GM19023 (cell line): ENCODE data around the gene APOB.
"Not testable (repeated sequence)": the region's sequence is repeated elsewhere in the genome, so short reads cannot be mapped to it uniquely, and the experiment has no call there.

ENCODE experiments used
- ATAC-seq: cut with Tn5 transposase; IDR thresholded peaks from one replicate; pipeline ENCODE4 v1.9.1; 2021; ENCODE audit warnings: mild to moderate bottlenecking, moderate library complexity; ENCODE audit not compliant: unreplicated experiment

Gene APOB

DNA sequence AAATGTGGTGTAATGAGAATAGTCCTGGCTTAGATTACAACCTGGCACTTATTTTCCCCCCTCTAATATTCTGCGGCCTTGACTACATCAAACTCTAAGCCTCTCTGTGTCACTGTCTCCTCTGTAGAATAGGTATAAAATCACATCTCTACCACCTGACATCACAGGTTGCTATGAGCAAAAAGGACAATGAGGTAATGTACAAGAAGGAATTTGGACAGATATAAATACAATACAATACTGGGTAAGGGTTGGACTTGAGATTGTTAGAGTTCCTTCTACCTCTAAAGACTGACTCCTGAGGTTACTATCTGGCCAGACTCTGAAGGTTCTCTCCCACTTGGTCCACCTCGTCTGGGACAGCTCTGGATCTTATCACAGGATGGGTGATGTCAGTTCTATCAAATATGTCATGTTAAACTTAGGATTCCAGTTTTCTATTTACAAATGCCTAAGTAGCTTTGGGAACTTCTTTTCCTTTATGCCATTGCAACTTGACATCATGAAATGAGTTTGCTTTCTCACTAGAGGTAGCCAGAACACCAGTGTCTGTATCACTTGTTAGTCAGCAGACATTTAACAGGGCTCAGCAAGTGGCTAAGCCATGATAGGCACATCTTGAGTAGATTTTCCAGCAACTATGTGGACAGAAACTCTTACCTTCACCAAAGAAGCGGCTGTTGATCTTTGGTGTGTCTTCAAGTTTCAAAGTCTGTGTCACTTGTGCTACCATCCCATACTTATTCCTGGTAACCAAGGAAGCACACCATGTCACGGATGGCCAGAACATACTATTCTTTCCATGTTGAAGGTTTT lies 9.5 kb downstream of the APOB start:
- ATAC-seq: no peak

DNA sequence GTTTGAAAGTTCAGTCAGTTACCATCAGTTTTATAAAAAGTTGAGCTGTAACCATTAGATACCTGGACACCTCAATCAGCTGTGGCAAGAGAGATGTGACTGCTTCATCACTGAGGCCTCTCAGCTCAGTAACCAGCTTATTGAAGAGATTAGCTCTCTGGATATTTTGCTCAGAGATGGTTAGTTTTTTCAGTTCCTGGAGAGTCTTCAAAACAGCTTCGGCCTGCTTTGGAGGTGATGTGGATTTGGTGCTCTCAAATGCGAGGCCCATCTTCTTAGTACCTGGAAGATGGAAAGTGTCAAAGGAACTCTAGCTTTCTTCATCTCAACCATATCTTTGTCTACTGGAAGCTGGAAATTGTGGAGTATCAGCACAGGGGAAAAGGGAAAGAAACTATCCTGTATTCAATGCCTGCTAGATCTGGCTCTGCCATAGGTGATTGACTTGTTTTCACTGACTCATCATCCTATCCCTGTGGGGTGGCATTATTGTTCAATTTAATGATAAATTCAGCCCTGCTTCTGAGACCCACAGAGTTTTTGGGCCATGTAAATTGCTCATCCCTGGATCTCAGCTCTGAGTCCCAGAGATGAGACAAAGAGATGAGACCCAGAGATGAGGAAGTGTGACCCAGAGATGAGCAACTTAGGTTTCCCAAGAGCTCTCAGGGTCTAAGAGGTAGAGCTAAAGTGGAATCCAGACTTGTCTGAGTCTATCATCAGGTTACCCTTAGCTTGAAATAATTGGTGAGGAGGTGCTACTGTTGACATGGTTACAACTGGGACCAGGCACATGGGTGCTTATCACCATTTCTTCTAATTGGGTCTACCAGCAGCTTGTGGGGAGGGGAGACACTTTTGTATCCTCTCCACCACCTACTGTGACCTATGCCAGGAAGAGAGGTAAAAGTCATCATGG lies 10.4 kb downstream of the APOB start:
- no peak for ATAC-seq

DNA sequence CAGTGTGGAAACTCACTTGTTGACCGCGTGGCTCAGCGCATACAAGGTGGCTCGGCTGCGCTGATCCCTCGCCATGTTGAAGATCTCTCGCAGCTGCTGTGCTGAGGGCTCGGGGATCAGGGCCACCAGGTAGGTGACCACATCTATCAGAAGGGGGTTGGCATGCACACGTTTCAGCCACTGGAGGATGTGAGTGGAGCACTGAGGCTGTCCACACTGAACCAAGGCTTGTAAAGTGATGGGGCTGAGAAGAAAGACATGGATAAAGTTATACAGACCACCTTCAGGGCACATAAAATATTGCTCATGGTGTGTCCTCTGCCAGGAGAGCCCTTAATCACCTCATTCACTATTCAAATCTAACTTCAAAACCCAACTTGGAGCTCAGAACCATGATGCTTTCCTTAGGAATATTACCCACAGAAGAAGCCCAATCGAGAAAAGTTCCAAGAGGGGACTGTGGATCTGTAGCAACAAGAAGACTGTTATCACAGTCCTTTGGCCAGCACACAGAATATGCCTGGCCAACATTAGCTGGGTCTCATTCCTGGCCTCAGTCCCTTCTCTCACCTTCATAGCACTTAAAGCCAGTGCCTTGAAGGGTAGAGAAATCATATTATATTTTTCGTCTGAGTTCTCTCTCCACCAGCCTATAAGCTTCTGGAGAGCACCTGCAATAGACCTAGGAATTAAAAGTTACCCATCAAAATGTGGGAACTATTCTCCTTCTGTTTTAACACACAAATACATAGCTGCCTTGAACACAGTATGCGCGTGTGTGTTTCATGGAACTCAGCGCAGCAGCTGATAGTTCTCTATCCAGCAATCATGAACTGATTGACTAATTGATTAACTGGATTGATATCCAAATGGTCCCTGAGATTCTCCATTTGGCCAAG lies 11.3 kb downstream of the APOB start:
- no peak for ATAC-seq

DNA sequence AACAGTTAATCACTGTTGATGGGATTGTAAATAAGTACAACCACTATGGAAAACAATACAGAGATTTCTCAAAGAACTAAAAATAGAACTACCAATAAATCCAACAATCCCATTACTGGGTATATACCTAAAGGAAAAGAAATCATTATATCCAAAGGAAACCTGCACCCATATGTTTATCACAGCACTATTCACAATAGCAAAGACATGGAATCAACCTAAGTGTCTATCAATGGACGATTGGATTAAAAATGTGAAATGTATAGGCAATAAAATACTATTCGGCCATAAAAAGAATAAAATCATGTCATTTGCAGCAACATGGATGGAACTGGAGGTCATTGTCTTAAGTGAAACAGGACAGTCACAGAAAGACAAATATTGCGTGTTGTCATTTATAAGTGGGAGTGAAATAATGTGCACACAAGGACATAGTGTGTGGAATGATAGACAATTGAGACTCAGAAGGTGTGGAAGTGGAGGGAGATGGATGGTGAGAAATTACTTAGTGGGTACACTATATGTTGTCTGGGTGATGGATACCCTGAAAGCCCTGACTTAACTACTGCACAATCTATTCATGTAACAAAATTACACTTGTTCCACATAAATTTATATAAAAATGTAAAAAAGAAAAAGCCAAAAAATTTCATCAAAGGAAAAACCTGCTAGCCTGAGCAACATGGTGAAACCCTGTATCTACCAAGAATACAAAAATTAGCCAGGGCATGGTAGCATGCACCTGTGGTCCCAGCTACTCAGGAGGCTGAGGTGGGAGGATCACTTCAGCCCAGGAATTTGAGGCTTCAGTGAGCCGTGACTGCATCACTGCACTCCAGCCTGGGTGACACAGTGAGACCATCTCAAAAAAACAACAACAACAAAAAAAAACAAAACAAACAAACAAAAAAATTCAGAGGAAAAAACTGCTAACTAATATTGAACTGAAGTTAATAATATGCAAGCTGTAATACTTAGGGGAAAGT lies 12.6 kb downstream of the APOB start:
- ATAC-seq: no peak

DNA sequence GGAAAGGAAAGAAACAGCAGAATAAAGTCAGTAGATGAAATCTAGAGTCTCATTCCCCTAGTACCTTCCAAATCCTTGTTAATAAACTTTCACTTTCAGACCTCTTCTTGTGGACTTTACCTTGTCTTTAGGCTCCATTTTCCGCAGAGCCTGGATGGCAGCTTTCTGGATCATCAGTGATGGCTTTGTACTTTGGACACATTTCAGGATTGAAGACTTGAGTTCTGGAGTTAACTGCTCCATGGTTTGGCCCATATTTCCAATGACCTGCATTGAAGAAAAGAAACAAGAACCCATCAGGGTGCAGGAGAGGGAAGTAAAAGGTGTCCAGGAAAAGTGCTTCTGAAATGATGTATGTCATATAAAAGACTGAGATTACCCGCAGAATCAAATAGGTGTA lies 14.4 kb downstream of the APOB start:
- no peak for ATAC-seq

DNA sequence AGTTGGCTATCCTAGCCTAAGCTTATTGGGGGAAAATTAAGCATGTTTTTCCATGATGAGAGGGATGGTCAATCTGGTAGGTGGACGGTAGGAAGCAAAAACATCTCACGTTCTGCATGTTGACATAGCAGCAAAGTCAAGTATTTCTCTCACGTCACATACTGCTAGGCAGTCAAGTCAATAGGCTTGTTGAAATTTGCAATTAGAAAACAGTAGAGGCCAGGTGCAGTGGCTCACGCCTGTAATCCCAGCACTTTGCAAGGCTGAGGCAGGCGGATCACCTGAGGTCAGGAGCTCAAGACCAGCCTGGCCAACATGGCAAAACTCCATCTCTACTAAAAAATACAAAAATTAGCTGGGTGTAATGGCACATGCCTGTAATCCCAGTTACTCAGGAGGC lies 14.9 kb downstream of the APOB start:
- not testable (repeated sequence) for ATAC-seq

DNA sequence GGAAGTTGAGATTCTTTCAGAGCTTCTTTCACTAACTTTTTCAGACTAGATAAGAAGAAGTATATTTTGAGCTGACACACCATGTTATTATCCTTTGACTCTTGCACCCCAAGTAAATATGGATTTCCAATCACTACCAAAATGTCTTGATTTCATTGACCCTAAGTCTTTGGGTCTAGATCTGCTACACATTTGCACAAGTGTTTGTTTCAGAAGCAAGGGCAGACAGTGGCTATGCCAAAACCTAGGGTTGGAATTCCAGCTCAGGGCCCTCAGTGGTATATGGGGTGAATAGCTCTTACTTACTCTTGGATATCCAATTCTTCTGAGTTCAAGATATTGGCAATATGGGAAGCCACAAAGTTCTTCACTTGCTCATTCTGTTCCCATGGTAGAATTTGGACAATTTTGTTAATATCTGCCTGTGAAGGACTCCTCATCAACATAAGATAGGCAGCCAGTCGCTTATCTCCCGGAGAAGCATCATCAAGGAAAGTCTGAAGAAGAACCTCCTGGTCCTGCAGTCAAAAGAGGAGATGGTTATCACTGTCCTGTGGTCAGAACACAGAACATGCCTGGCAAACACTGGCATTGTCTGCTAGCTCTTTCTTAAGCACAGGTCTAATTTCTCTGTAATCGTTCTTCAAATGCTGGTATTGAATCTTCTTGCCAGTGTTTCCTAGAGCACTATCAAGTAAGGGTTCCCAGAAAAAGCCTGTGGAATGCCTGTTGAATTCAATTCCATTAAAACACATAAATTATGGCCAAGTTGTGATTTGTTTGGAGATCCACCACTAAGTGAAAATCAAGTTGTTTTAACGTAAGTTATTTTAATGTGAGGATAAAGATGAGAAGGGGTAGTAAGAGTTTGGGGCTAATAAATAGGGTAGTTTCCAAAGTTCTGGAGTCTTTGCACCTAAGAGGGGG lies 15.6 kb downstream of the APOB start:
- ATAC-seq: no peak

DNA sequence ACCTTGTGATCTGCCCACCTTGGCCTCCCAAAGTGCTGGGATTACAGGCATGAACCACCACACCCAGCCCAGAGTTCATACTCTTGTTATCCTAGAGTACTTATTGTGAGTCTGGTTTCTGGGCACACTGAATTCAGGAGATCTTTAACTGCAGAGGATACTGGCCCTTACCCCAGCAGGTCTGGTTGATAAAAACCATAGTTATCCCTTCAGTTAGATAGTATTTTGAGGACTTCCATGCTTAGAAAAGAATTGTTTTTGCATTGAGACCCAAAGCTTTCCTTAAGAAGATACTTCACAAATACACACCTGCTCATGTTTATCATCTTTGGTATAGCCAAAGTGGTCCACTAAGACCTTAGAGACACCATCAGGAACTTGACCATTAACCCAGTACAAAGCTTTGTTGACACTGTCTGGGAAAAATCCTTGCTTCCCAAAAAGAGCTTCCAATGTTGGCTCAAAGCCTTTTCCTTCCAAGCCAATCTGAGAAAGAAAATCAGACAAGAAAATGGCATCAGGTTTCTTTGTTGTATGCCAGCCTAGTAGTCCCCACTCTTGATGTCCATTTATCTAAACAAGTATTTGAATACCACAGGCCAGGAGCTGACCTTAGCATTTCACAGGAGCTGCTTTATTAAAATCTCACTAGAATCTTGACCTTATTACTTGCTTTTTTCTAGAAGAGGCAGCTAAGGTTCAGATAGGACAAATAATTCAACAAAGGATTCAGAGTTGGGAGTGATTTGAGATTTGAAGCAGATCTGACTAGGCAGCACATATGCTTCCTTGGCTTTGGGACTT lies 17.2 kb downstream of the APOB start:
- no peak for ATAC-seq

DNA sequence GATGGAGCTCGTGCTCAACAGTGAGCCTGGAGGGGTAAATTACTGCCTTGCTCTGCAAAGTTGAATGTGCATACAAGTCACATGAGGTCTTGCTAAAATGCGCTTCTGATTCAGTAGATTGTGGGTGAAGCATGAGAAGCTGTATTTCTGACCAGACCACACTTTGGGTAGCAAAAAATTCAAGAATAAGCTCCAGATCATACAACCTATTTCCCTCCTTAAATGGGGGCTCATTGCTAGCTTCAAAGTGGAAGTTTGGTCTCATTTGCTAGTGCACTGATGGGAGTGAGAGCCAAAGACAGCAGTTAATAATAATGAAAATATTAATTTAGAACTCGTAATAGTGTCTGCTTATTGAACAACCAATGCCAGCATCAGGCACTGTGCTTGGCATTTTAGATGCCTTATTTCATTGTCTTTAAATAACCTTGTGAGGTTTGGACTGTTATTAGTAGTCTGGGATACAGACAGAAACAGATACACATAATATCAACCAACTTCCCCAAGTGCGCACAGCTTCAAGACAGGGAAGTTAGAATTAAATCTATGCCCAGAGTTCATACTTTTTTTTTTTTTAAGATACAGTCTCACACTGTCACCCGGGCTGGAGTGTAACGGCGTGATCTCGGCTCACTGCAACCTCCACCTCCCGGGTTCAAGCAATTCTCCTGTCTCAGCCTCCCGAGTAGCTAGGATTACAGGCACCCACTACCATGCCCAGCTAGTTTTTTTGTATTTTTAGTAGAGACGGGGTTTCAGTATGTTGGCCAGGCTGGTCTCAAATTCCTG lies 18.0 kb downstream of the APOB start:
- ATAC-seq: no peak

DNA sequence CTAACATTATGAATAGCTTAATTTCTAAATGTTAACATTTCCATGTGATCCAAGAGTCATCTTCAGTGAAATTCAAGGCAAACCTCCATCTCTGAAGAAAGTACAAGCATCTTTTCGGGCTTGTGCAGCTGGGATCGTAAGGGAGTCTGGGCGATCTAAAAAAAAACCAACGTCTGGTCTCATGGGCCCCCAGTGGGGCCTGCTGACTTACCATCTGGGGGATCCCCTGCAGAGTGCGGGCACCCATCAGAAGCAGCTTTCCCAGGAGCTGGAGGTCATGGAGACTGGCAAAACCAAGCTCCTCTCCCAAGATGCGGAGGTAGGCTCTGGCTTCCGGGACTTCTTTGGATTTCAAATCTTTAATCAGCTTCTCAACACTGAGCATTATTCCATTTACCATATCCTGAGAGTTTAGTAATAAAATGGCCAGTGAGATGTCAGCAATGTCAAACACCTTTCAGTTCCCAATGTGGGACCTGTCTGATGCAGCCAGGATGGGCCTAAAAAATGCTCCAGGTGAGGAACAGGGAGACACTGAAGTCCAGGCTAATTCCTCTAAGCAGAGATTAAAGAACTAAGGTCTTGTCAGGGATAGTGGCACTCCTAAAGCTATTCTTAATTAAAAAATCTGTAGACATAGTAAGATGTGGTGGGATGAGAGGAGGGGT lies 19.0 kb downstream of the APOB start:
- no peak for ATAC-seq

DNA sequence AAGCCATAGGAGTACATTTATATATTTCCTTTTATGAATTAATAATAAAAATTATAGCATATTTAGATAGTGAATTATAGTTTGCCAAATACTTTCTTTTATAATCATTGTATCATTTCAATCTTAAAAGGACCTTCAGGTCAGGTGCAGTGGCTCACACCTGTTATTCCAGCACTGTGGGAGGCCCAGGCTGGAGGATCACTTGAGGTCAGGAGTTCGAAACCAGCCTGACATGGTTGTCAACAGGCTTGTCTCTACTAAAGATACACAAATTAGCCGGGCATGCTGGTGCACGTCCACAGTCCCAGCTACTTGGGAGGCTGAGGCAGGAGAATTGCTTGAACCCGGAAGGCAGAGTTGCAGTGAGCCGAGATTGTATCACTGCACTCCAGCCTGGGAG lies 19.7 kb downstream of the APOB start:
- no peak for ATAC-seq

DNA sequence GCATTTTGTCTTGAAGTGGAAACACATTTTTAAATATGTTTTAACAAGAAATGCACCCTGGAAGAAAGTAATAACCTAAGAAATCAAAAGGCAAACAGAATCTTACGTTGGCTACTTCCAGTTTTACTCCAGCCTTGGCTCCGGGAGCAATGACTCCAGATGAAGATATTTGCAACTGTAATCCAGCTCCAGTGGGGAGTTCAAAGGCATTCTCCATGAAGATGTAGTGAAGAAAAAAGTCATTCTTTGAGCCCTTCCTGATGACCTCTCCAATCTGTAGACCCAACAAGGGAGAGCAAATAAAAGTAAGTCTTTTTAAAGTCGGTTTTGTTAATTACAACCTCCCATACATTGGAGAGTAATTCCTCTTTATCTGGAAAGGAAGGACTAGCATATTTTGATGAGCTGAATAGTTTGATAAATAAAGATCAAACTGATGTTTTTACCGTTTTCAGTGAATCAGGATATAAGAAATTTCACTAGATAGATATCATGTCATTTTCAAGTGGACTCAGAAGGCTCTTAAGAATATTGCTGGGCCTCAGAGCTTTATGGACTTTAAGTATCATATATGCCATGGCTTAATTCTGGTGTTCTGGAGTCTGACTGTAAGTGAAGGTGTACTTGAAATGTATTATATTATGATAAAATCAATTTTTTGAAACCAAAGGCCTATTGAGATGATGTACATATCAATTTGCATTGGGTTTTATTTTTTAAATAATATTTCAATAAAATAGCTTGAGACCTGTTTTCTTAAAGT lies 20.3 kb downstream of the APOB start:
- no peak for ATAC-seq

DNA sequence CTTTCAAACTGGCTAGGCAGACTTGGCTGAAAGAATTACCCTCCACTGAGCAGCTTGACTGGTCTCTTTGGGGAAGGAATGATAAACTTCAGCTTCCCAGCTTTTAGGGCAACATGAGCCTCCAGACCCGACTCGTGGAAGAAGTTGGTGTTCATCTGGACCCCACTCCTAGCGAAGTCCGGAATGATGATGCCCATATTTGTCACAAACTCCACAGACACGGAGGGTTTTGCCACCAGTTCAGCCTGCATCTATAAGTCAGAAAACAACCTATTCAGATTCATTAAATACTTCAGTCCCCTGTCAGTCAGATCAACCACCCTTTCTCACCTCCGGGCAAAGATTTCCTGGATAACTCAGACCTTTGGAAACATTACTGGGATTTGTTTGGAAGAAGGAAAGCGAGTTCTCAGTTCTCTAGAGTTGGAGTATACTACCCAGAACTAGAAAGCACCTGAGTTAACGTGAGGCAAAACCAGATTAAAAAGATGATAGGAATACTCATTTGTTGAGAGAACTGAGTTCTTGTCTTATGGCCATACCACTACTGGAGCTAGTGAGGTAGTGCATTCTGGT lies 21.0 kb downstream of the APOB start:
- ATAC-seq: no peak

DNA sequence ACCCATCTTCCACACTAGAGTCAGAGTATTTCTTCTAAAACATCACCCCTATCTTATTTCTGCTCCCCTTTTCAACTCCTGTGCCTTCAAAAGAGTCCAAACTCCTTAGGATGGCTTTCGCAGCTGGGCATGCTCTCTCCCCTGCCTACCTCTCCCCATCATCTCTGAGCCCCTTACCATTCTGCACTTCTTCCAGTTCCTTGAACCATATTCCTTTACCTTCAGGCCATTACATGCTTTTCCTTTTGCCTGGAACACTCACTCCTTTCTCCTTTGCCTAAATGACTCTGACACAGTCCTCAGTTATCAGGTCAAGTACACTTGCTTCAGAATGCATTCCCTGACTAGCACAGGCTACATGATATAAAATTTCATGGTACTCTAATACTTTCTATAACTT lies 22.4 kb downstream of the APOB start:
- ATAC-seq: no peak

DNA sequence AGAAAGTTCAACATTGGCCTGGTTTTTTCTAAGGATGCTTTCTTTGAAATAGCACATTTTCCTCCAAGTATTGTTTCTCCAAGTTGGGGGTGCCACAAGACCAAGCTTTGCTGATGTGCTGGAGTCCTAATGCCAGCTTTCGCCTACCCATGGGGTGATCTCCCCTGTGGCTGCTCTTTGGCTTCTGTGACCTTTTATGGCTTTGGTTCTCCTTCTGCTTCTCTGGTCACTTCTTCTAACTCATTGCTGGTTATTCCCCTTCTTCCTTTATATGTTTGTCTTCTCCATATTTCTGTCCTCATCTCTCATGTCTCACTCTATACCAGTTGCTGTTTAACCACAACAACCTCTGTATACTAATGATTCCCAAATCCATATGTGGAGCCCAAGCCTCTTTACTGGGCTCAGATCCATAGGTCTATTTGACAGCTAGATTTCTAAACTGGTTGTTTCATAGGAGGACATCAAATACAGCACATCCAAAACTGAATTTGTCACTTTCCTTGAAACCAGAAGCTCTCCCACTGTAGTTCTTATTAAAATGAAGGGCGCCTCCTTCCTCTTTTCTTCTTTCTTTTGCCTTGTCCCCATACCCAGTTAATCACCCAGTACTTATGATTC lies 23.1 kb downstream of the APOB start:
- ATAC-seq: no peak
